HG03432 (cell line): ENCODE data around the gene RTCA.
"Not testable (repeated sequence)": the region's sequence is repeated elsewhere in the genome, so short reads cannot be mapped to it uniquely, and the experiment has no call there.

Experiments
- ATAC-seq: cut with Tn5 transposase; IDR thresholded peaks from one replicate; pipeline ENCODE4 v1.9.1; 2021; ENCODE audit warnings: mild to moderate bottlenecking, moderate library complexity; ENCODE audit not compliant: unreplicated experiment

The RTCA gene

GRCh38 chr1:100256273-100256672 is 9.7 kb upstream of the RTCA start:
- ATAC-seq = not testable (repeated sequence)

DNA sequence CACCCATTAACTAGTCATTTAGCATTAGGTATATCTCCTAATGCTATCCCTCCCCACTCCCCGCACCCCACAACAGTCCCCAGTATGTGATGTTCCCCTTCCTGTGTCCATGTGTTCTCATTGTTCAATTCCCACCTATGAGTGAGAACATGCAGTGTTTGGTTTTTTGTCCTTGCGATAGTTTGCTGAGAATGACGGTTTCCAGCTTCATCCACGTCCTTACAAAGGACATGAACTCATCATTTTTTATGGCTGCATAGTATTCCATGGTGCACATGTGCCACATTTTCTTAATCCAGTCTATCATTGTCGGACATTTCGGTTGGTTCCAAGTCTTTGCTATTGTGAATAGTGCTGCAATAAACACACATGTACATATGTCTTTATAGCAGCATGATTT is 7.6 kb upstream of the RTCA start:
- ATAC-seq = not testable (repeated sequence)

GRCh38 chr1:100261686-100262085 is 4.3 kb upstream of the RTCA start:
- no peak for ATAC-seq

- ATAC-seq = not testable (repeated sequence)
These were observed 1.9 kb upstream of the RTCA start for GRCh38 chr1:100264081-100264480.

DNA sequence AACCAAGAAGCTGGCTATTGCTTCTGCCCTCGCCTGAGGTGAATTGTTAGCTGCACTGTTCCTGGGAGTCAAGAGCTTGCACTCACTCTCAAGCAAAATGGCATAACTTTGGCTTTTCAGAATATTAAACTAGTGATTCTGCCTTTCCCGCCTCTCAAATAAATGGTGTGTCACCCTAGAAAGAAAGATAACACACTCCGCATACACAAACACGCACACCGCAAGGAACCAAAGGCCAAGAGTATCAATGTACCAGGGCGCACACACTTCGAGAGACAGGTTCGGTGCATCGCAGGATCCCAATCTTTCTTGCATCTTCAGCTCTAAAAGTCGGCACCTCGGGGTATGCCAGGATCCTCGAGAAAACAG is 470 bp upstream of the RTCA start:
- peak; percentile 37 for ATAC-seq

- peak; percentile 28 for ATAC-seq
These were observed 725 bp downstream of the RTCA start for GRCh38 chr1:100266741-100267140.

DNA sequence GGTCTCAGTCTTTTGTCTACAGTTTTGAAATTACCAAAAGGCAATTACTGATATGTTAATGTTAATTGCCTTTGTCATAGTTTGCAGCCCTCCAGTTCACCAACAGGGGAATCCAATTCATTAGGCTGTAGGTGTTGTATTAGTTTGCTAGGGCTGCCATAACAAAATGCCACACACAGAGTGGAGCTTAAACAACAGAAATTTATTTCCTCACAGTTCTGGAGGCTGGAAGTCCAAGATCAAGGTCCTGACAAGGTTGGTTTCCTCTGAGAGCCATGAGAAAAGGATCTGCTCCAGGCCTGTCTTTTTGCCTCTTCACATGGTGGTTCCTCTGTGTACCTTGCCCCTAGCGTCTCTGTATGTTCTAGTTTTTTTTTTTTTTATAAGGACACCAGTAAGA is 1.3 kb downstream of the RTCA start:
- ATAC-seq = no peak

GRCh38 chr1:100268202-100268601 is 2.2 kb downstream of the RTCA start:
- ATAC-seq = no peak

GRCh38 chr1:100277866-100278265 is 11.8 kb downstream of the RTCA start:
- ATAC-seq = no peak

DNA sequence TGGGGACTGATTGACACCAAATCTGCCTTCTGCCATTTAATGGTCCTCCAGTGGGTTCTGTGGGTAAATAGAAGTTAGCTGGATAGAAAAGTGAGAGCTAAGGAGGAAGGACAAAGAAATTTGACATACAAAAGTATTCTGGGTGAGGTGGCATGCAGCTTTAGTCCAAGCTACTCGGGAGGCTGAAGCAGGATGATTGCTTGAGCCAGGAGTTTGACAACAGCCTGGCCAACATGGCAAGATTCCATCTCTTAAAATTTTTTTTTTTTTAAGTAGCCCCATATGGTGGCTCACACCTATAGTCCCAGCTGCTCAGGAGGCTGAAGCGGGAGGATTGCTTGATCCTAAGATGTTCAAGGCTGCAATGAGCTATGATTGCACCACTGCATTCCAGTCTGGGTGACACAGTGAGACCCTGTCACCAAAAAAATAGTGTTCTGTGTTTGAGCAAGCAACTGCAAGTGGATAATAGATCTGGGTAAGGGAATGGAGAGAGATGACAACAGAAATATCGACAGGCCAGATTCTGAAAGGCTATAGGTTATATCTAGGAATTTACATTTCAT is 13.4 kb downstream of the RTCA start:
- no peak for ATAC-seq

DNA sequence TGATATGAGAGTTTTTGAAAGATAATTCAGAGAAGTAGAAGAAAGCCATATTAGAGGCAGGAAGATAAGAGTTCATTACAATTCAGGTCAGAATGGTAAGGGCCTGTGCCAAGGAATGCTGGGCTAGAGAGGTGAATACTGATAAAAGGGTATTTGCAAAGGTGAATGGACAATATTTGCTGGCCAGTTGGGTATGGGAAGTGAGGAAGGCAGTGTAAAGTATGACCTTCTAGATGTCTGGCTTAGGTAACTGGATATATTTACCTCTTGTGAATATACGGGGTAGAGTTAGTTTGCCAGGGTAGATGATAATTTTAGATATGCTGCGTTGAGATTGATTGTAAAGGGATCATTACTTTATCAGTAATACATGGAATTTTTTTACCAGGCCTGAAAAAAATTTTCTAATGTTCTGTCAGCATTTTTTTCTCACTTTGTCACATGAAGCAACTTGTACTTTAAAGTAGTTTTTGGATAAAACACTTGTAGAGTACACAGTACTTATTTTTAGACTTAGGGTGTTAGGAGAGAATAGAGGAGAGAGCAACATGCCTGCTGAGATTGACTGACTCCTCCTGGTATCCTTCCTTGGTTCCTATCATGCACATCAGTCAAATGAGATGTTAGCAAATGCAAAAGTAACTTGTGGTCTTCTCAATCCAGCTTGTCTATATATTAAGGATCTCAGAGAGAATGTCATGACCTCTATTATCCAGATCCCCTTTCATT is 14.1 kb downstream of the RTCA start:
- ATAC-seq = no peak

- no peak for ATAC-seq
These were observed 18.6 kb downstream of the RTCA start for GRCh38 chr1:100284591-100284990.

GRCh38 chr1:100287162-100287561 is 21.1 kb downstream of the RTCA start:
- no peak for ATAC-seq

- no peak for ATAC-seq
These were observed 24.3 kb downstream of the RTCA start for GRCh38 chr1:100290291-100290690.

GRCh38 chr1:100292711-100293110 is 26.7 kb downstream of the RTCA start:
- ATAC-seq = no peak

GRCh38 chr1:100296140-100296539 is 30.1 kb downstream of the RTCA start:
- no peak for ATAC-seq

- not testable (repeated sequence) for ATAC-seq
These were observed 31.0 kb downstream of the RTCA start for GRCh38 chr1:100296997-100297396.

DNA sequence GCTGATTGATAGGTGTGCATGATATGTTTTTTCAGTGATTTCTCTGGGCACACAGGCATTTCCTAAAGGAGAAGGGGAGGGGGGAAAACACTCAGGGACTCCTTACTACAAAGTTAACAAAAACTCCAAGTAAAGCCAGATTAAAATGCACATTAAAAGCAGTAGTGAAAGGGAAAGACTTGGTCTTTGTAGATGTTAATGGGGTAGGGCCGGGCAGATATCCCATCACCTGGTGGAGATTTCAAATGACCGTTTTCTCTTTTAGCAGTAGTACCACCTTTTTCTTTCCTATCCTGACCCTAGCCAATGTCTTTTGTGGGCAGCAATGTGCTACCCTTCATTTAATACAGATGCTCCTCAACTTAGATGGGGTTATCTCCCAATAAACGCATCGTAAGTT is 32.5 kb downstream of the RTCA start:
- ATAC-seq = no peak

DNA sequence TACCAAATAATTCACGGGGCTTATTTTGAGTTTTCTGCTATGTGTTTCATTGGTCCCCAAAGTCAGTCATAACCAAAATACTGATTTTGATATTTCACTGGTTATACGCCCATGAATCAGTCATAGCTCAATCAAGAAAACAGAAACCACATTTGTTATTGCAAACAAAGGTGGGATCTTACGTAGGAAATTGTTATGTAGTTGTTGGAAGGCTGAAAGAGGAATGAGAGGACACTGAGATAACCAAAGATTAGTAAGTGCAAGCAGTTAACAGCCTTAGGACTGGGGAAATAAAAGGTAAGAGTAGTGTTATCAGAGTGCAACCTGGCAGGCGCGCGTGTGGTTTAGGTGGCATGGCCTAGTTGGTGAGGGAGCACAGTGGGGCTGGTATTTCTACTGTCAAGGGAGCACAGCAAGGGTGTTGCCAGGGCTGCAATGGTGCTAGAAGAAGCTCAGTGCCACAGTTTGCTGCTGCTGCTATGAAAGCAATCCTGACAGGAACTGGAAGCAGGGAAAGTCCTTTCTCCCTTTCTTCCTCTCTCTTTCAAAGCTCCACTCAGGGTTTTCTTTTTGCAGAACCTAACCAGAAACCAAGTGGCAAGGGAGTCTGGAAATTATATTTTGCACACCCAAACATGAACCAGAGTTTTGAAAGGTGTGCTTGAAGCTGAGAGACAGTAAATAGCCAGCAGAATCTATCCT is 33.7 kb downstream of the RTCA start:
- ATAC-seq = no peak

DNA sequence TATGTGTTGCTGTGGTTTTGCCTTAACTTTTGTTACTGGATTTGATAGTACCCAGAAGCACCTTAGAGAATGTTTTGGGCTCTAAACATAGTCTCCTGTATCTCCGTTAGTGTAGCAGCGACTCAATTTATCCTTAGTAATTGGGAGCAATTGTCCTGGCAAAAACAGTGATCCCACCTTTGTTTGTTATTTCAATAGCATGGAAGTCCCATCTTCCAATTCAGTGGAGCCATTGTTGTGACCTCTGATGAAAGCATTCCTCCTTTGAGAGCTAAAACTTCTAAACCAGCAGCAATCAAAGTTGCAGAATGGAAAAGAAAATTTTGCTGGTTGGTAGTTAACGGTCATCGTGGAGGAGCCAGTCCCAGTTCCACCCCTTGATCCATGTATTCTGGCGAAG is 34.7 kb downstream of the RTCA start:
- ATAC-seq = no peak

GRCh38 chr1:100302739-100303138 is 36.7 kb downstream of the RTCA start:
- ATAC-seq = no peak

DNA sequence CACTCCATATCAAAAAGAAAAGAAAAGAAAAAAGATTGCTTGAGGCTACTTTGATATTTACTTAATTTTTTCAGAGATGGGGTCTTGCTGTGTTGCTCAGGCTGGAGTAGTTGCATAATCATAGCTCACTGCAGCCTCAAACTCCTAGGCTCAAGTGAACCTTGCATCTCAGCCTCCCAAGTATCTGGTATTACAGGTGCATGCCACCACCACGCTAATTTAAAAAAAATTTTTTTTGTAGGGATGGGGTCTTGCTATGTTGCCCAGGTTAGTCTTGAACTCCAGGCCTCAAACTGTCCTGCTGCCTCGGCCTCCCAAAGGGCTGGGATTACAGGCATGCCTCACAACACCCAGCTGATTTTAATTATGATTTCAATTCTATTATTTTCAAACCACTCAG is 38.2 kb downstream of the RTCA start:
- ATAC-seq = no peak
